Glutamatergic neuron (in vitro differentiated cells): Measurements from ENCODE around the gene DYNLT4. TPM values are rescaled to one million over a fixed set of nuclear protein-coding genes. Genes with fewer than 3 reads are reported as not detected.
"Not testable (repeated sequence)": the region's sequence is repeated elsewhere in the genome, so short reads cannot be mapped to it uniquely, and the experiment has no call there.

ENCODE experiments used
- DNase-seq: peaks from one replicate; pipeline ENCODE4 v3.0.0; 2022
- H3K27ac Mint-ChIP-seq: one replicate; pipeline ENCODE4 v1.8.0; 2020; ENCODE audit warnings: mild to moderate bottlenecking, mixed read lengths, inconsistent platforms; ENCODE audit not compliant: unreplicated experiment
- H3K27me3 Mint-ChIP-seq: one replicate; pipeline ENCODE4 v1.8.0; 2020; ENCODE audit warnings: mild to moderate bottlenecking, moderate library complexity, mixed read lengths, inconsistent platforms; ENCODE audit not compliant: unreplicated experiment
- H3K36me3 Mint-ChIP-seq: one replicate; pipeline ENCODE4 v1.8.0; 2020; ENCODE audit warnings: mild to moderate bottlenecking, mixed read lengths, inconsistent platforms; ENCODE audit not compliant: unreplicated experiment
- H3K4me1 Mint-ChIP-seq: one replicate; pipeline ENCODE4 v1.8.0; 2020; ENCODE audit warnings: mild to moderate bottlenecking, low read depth, mixed read lengths, inconsistent platforms; ENCODE audit not compliant: unreplicated experiment
- H3K4me3 Mint-ChIP-seq: one replicate; pipeline ENCODE4 v1.8.0; 2020; ENCODE audit warnings: mild to moderate bottlenecking, mixed read lengths, inconsistent platforms; ENCODE audit not compliant: unreplicated experiment
- H3K9me3 Mint-ChIP-seq: one replicate; pipeline ENCODE4 v1.8.0; 2020; ENCODE audit warnings: mild to moderate bottlenecking, moderate library complexity, mixed read lengths, inconsistent platforms; ENCODE audit not compliant: unreplicated experiment
- CTCF ChIP-seq: fragments of 200-600 bp; sonication (generic); IDR thresholded peaks from one replicate; pipeline ENCODE4 v1.5.0; 2021; ENCODE audit not compliant: partially characterized antibody, unreplicated experiment
- total RNA-seq: library from RNA; stranded (reverse); fragmentation: NEBNext Ultra II Directional; extraction: Animal tissue kit (Norgen Biotek cat#: 25700); gene quantifications from one replicate; pipeline ENCODE4 v1.2.1, GENCODE V29; 2021; ENCODE audit not compliant: unreplicated experiment

The DYNLT4 gene
- total RNA-seq, 1 donor from 2014 or later: not detected

- TF ChIP-seq CTCF: no peak
These were observed 21.0 kb upstream of the DYNLT4 start for GRCh38 chr1:44828003-44828651.

GRCh38 chr1:44827197-44828002, 20.2 kb upstream of the DYNLT4 start:
- no peak for TF ChIP-seq CTCF
- Mint-ChIP-seq H3K27ac (no peak overlapping the region), H3K4me1 (peaks cover 2% of the 10 kb centered on the region), H3K36me3 (no peaks in the 10 kb centered on the region), H3K27me3 (no peaks in the 10 kb centered on the region), H3K9me3 (no peaks in the 10 kb centered on the region), H3K4me3 (no peak overlapping the region)
- peak; percentile 5 for DNase-seq

More at GRCh38 chr1:44828003-44828651, 21.0 kb upstream of the DYNLT4 start:
- Mint-ChIP-seq H3K36me3 (no peaks in the 10 kb centered on the region), H3K9me3 (peaks cover under 1% of the 10 kb centered on the region), H3K4me3 (no peak overlapping the region), H3K27me3 (peaks cover 3% of the 10 kb centered on the region), H3K27ac (no peak overlapping the region), H3K4me1 (peaks cover 2% of the 10 kb centered on the region)
- DNase-seq: peak; percentile 10

- peaks cover 2% of the 10 kb centered on the region for H3K9me3 Mint-ChIP-seq
- no peak overlapping the region for H3K4me3 Mint-ChIP-seq
- H3K36me3 Mint-ChIP-seq: no peaks in the 10 kb centered on the region
- no peak for TF ChIP-seq CTCF
- DNase-seq: peak; percentile 13
- H3K27ac Mint-ChIP-seq: no peak overlapping the region
- no peaks in the 10 kb centered on the region for H3K27me3 Mint-ChIP-seq
- no peaks in the 10 kb centered on the region for H3K4me1 Mint-ChIP-seq
These were observed 19.4 kb upstream of the DYNLT4 start for GRCh38 chr1:44826375-44827196.

DNA sequence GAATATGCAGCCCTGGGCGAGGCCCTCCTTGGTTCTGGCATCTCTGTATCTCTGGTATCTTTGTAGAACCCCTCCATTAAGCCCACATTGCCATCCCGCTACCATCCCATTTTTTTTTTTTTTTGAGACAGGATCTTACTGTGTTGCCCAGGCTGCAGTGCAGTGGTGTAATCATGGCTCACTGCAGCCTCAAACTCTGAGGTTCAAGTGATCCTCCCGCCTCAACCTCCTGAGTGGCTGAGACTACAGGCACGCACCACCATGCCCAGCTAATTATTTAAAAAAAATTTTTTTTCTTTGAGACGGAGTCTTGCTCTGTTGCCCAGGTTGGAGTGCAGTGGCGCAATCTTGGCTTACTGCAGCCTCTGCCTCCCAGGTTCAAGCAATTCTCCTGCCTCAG, 17.2 kb upstream of the DYNLT4 start:
- H3K4me1 Mint-ChIP-seq, H3K36me3 Mint-ChIP-seq, H3K27me3 Mint-ChIP-seq, H3K27ac Mint-ChIP-seq, DNase-seq, H3K4me3 Mint-ChIP-seq: not testable (repeated sequence)
- peaks cover 11% of the 10 kb centered on the region for H3K9me3 Mint-ChIP-seq

DNA sequence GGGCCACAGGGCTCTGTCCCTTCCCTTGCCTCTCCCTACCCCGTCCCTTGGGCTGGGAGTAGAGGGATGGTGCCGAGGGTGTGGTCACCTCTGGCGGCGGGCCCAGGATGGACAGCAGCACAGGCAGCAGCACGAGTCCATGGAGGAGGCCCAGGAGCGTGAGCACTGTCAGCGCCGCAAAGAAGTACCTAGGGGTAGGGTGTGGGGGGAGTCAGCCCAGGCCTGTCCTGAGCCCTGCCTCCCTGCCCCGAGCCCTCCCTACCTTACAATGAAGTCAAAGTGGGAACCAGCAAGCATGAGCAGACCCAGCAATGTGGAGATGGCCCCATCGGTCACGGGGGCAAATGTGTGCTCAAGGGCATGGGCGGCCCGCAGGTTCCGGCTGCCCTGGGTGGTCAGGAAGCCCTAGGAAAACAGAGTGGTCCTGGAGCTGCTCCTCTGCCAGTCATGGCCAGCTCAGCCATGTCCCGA, 15.9 kb upstream of the DYNLT4 start:
- DNase-seq: peak; percentile 7
- Mint-ChIP-seq H3K27me3 (peaks cover 8% of the 10 kb centered on the region), H3K4me1 (peaks cover 3% of the 10 kb centered on the region), H3K4me3 (no peak overlapping the region), H3K27ac (no peak overlapping the region), H3K9me3 (peaks cover 11% of the 10 kb centered on the region), H3K36me3 (no peaks in the 10 kb centered on the region)
- no peak for TF ChIP-seq CTCF
